Measurements from ENCODE around the gene ARHGAP26. TPM values are rescaled to one million over a fixed set of nuclear protein-coding genes. Genes with fewer than 3 reads are reported as not detected.

ARHGAP26 gene
- total and polyA plus RNA-seq, 2 donors (not counting 3 experiments of a cell fraction or from before 2014, with no cell fraction given), result 3.1 to 16.2 TPM

GRCh38 chr5:143019157-143019556 lies 249.0 kb downstream of the ARHGAP26 start:
- dilution Hi-C loops (cut with MboI; ENCODE audit: extremely low pct_ligation_motif_present, low sequenced_read_pairs), result no loop called here

More at GRCh38 chr5:143019157-143019556, 249.0 kb downstream of the ARHGAP26 start:
- no peak overlapping the region for H2AFZ ChIP-seq (ENCODE audit: low read depth, low read length)
- H3K27me3 ChIP-seq (ENCODE audit: control insufficient read depth in 2 of 2, insufficient read depth in 2 of 2, low read length in 2 of 2), result no peaks in the 10 kb centered on the region
- no peaks in the 10 kb centered on the region for H3K4me1 ChIP-seq (ENCODE audit: control insufficient read depth, extremely low read depth, insufficient read depth, low read length)
- CTCF ChIA-PET, result interaction anchor here (1.7 kb wide), 1 partner anchor 806 kb away, joined by 4 read pairs; no protein-coding TSS in a partner anchor
- no peak overlapping the region for H3K4me3 ChIP-seq (replicated peaks in 1 of 3; ENCODE audit: insufficient read depth in 1 of 3, low read depth in 1 of 3, low read length in 3 of 3)
- DNase-seq (ENCODE audit: low read depth, low spot score), result no peak
- no peak for FAIRE-seq
- TF ChIP-seq, protein P1, sequence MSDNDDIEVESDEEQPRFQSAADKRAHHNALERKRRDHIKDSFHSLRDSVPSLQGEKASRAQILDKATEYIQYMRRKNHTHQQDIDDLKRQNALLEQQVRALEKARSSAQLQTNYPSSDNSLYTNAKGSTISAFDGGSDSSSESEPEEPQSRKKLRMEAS (IDR thresholded peaks at IDR 0.05; ENCODE audit: insufficient read depth, insufficient read length), result no peak
- TF ChIP-seq MYC (IDR thresholded peaks at IDR 0.05; ENCODE audit: low read depth, low read length) (no peak), EZH2 (IDR thresholded peaks at IDR 0.05; ENCODE audit: borderline replicate concordance, low read depth, low read length, severe bottlenecking) (no peak), JUN (IDR thresholded peaks at IDR 0.05; ENCODE audit: borderline replicate concordance, insufficient read depth, insufficient read length, low read depth) (no peak), FOS (IDR thresholded peaks at IDR 0.05; ENCODE audit: borderline replicate concordance, insufficient read depth, low read length) (no peak), GATA2 (IDR thresholded peaks at IDR 0.05; ENCODE audit: insufficient read depth, insufficient read length, low read depth, low read length) (no peak), CTCF (IDR thresholded peaks at IDR 0.05; ENCODE audit: extremely low read depth in 1 of 2, insufficient read depth in 1 of 2, low read depth in 1 of 2, low read length in 2 of 2) (no peak), POLR2AphosphoS5 (IDR thresholded peaks at IDR 0.05; ENCODE audit: insufficient read depth, low read depth, low read length) (no peak), POLR2A (IDR thresholded peaks at IDR 0.05; ENCODE audit: low read depth, low read length) (no peak)
- no peak overlapping the region for H3K4me2 ChIP-seq (ENCODE audit: insufficient read depth, low read length)
- no peaks in the 10 kb centered on the region for H3K9me3 ChIP-seq (replicated peaks; ENCODE audit: control insufficient read depth, insufficient read depth, low read length)
- no peaks in the 10 kb centered on the region for H4K20me1 ChIP-seq (replicated peaks; ENCODE audit: control insufficient read depth, extremely low read depth, insufficient read depth, low read length)
- no peaks in the 10 kb centered on the region for H3K9me1 ChIP-seq (replicated peaks; ENCODE audit: control insufficient read depth, extremely low read depth, insufficient read depth, low read length)
- no peak overlapping the region for H3K9ac ChIP-seq (replicated peaks; ENCODE audit: extremely low read depth, insufficient read depth, low read length)
- H3K79me2 ChIP-seq (ENCODE audit: control insufficient read depth, insufficient read depth, low read length), result no peaks in the 10 kb centered on the region
- intact Hi-C loops (cut with micrococcal nuclease), result loop anchor here (5.0 kb wide), 2 partner anchors 178 to 948 kb away; no protein-coding TSS in a partner anchor
- no TSS peak for BruUV-seq (replicated peaks)
- POLR2A ChIA-PET, result no interaction called here
- H3K27ac ChIP-seq (ENCODE audit: insufficient read depth, low read depth, low read length), result no peak overlapping the region
- no peaks in the 10 kb centered on the region for H3K36me3 ChIP-seq (ENCODE audit: control insufficient read depth in 2 of 2, extremely low read depth in 1 of 2, insufficient read depth in 2 of 2, low read length in 2 of 2)
